Right lobe of liver (tissue), 6 donors: ENCODE results near the gene STH. TPM values are rescaled to one million over a fixed set of nuclear protein-coding genes. Genes with fewer than 3 reads are reported as not detected.
A peak's percentile ranks its signal among the peaks of the same experiment; 100 is the strongest.

Experiments used
- ATAC-seq, 4 donors: fragments of 200-7000 bp; cut with Tn5 transposase; one replicate each; pipeline ENCODE4 v1.9.1; 2020; ENCODE audit warnings: mild to moderate bottlenecking in 4 of 4, moderate library complexity in 4 of 4
- DNase-seq, 3 donors: peaks; one replicate each; pipeline ENCODE4 v3.0.0-alpha.2; 2020
- H3K27ac ChIP-seq, 3 donors: fragments of 200-600 bp; one replicate each; pipeline ENCODE4 v1.8.0; 2022
- H3K27me3 ChIP-seq, 2 donors: fragments of 200-600 bp; one replicate each; pipeline ENCODE4 v1.8.0; 2022
- H3K36me3 ChIP-seq, 4 donors: fragments of 200-600 bp; sonication (generic) in 1 of 4; one replicate each; pipeline versions ENCODE4 v1.5.1 to v1.8.0; 2017 to 2022; ENCODE audit warnings: control low read depth in 1 of 4
- H3K4me1 ChIP-seq, 4 donors: fragments of 200-600 bp; sonication (generic) in 1 of 4; one replicate each; pipeline versions ENCODE4 v1.5.1 to v1.8.0; 2017 to 2022; ENCODE audit warnings: control low read depth in 1 of 4
- H3K4me3 ChIP-seq, 3 donors: fragments of 200-600 bp; one replicate each; pipeline ENCODE4 v1.8.0; 2022
- H3K9me3 ChIP-seq, 4 donors: fragments of 200-600 bp; sonication (generic) in 1 of 4; one replicate each; pipeline versions ENCODE4 v1.5.1 to v1.8.0; 2017 to 2022; ENCODE audit warnings: control low read depth in 1 of 4
- CTCF ChIP-seq, 4 donors: fragments of 200-600 bp in 3 of 4; fragments of 450-650 bp in 1 of 4; IDR thresholded peaks; one replicate each; pipeline versions ENCODE4 v1.5.1 to v1.8.0; 2016 to 2022; ENCODE audit warnings: antibody characterized with exemption in 4 of 4, mild to moderate bottlenecking in 2 of 4
- POLR2A ChIP-seq: fragments of 450-650 bp; IDR thresholded peaks from one replicate; pipeline ENCODE4 v1.6.1; 2017; ENCODE audit warnings: antibody characterized with exemption, mild to moderate bottlenecking
- WGBS: methylation state at CpG from one replicate; pipeline ENCODE4 v1.1.6; 2018; ENCODE audit warnings: low coverage, low lambda C conversion rate; ENCODE audit not compliant: insufficient coverage; ENCODE audit errors: missing lambda C conversion rate; 5-methylcytosine and 5-hydroxymethylcytosine counted together
- intact Hi-C, 2 donors: fragments of 100-400 bp; cut with DNase I; formaldehyde crosslinking; loops; one replicate each; pipeline versions ENCODE4 v1.11.2 to v1.14.1; 2022
- total RNA-seq, 6 experiments: library from RNA; depleted of rRNA in 2 of 6; stranded (reverse); fragments of >200 nt in 2 of 6; fragmentation: NEBNext Ultra II Directional in 3 of 6; extraction: Animal tissue kit (Norgen Biotek cat#: 25700) in 3 of 6; gene quantifications; one replicate each; pipeline versions ENCODE4 v1.1.0 to v1.2.4, GENCODE V29; 2016 to 2023
- donor health status: DM: no; HTN: yes; CAD: no.
- donor health status: DM: no; HTN: no; CAD: no.
- donor health status: DM: no; HTN: no; CAD: no.
- donor health status: DM: no; HTN: yes; CAD: no.
- donor health status: DM: no; HTN: yes; CAD: no.

Gene STH
- total RNA-seq, 6 experiments from 2014 or later = not detected

- Histone ChIP-seq H3K4me3 (no peak overlapping the region), H3K9me3 (no peaks in the 10 kb centered on the region), H3K27ac (no peak overlapping the region), H3K27me3 (no peaks in the 10 kb centered on the region), H3K4me1 (peaks cover 0 to 13% (median 5%) of the 10 kb centered on the region in 4 donors), H3K36me3 (no peaks in the 10 kb centered on the region)
- 75% methylated on average over 6 of the region's 6 CpGs for WGBS
- intact Hi-C loops = no loop called here
- ATAC-seq (peak in 1 of 4 donors; percentile 6), DNase-seq (no peak)
- no peak for TF ChIP-seq CTCF (IDR thresholded peaks at IDR 0.05)
- TF ChIP-seq POLR2A = no peak
Observed at GRCh38 chr17:45951941-45952340, 47.1 kb upstream of the STH start.

- Histone ChIP-seq H3K27ac (no peak overlapping the region), H3K9me3 (no peaks in the 10 kb centered on the region), H3K36me3 (no peaks in the 10 kb centered on the region), H3K27me3 (no peaks in the 10 kb centered on the region), H3K4me3 (no peak overlapping the region), H3K4me1 (peaks cover 0 to 13% (median 5%) of the 10 kb centered on the region in 4 donors)
- no peak for ATAC-seq
- TF ChIP-seq CTCF (IDR thresholded peaks at IDR 0.05) (no peak), POLR2A (no peak)
- DNase-seq = no peak
- intact Hi-C loops = no loop called here
- 100% methylated on average over 3 of the region's 6 CpGs for whole genome bisulfite sequencing
Observed at GRCh38 chr17:45952814-45953320, 46.2 kb upstream of the STH start.

- TF ChIP-seq CTCF (IDR thresholded peaks at IDR 0.05) = no peak
- TF ChIP-seq POLR2A = no peak
- 32% methylated on average over 2 of the region's 2 CpGs for WGBS
- no peak for ATAC-seq
- H3K4me1 ChIP-seq = peaks cover 0 to 8% (median 3%) of the 10 kb centered on the region in 4 donors
- H3K36me3 ChIP-seq = no peaks in the 10 kb centered on the region
- H3K27ac ChIP-seq = no peak overlapping the region
- no peak overlapping the region for H3K4me3 ChIP-seq
- no peaks in the 10 kb centered on the region for H3K9me3 ChIP-seq
- DNase-seq = no peak
- no peaks in the 10 kb centered on the region for H3K27me3 ChIP-seq
- intact Hi-C loops = no loop called here
Observed at GRCh38 chr17:45953561-45953960, 45.5 kb upstream of the STH start.

- no peaks in the 10 kb centered on the region for H3K4me1 ChIP-seq
- H3K4me3 ChIP-seq = no peak overlapping the region
- 85% methylated on average over 7 of the region's 11 CpGs for WGBS
- TF ChIP-seq CTCF (IDR thresholded peaks at IDR 0.05) (no peak), POLR2A (no peak)
- no peaks in the 10 kb centered on the region for H3K36me3 ChIP-seq
- H3K9me3 ChIP-seq = no peaks in the 10 kb centered on the region
- DNase-seq (no peak), ATAC-seq (no peak)
- H3K27me3 ChIP-seq = no peaks in the 10 kb centered on the region
- intact Hi-C loops = no loop called here
- no peak overlapping the region for H3K27ac ChIP-seq
Observed at GRCh38 chr17:45954914-45955313, 44.1 kb upstream of the STH start.

- 87% methylated on average over 3 of the region's 10 CpGs for WGBS
Observed at GRCh38 chr17:45955326-45955725, 43.7 kb upstream of the STH start.

More at GRCh38 chr17:45955326-45955725, 43.7 kb upstream of the STH start:
- no peaks in the 10 kb centered on the region for H3K9me3 ChIP-seq
- H3K4me1 ChIP-seq = no peaks in the 10 kb centered on the region
- ATAC-seq = no peak
- no peak overlapping the region for H3K27ac ChIP-seq
- H3K36me3 ChIP-seq = no peaks in the 10 kb centered on the region
- no peaks in the 10 kb centered on the region for H3K27me3 ChIP-seq
- H3K4me3 ChIP-seq = no peak overlapping the region
- TF ChIP-seq CTCF (IDR thresholded peaks at IDR 0.05) = no peak
- no peak for TF ChIP-seq POLR2A
- intact Hi-C loops = no loop called here
- DNase-seq = no peak
